Measurements from ENCODE around the gene SLC2A5. TPM values are rescaled to one million over a fixed set of nuclear protein-coding genes. Genes with fewer than 3 reads are reported as not detected.
"Not testable (repeated sequence)": the region's sequence is repeated elsewhere in the genome, so short reads cannot be mapped to it uniquely, and the experiment has no call there.

The SLC2A5 gene
- total RNA-seq, 1 donor from 2014 or later = not detected

- intact Hi-C loops (cut with micrococcal nuclease) = no loop called here
Measured at GRCh38 chr1:9038338-9038650, 31.1 kb downstream of the SLC2A5 start.

- intact Hi-C loops (cut with micrococcal nuclease) = no loop called here
Measured at GRCh38 chr1:9037476-9038337, 31.7 kb downstream of the SLC2A5 start.

GRCh38 chr1:9035226-9035625 lies 34.2 kb downstream of the SLC2A5 start:
- intact Hi-C loops (cut with micrococcal nuclease) = no loop called here

- intact Hi-C loops (cut with micrococcal nuclease) = no loop called here
Measured at GRCh38 chr1:9033363-9033762, 36.1 kb downstream of the SLC2A5 start.

- intact Hi-C loops (cut with micrococcal nuclease) = no loop called here
Measured at GRCh38 chr1:9031484-9032259, 37.8 kb downstream of the SLC2A5 start.

GRCh38 chr1:9031077-9031476 lies 38.4 kb downstream of the SLC2A5 start:
- intact Hi-C loops (cut with micrococcal nuclease) = not testable (repeated sequence)

GRCh38 chr1:9028921-9029705 lies 40.3 kb downstream of the SLC2A5 start:
- intact Hi-C loops (cut with micrococcal nuclease) = no loop called here

- intact Hi-C loops (cut with micrococcal nuclease) = no loop called here
Measured at GRCh38 chr1:9027307-9027706, 42.1 kb downstream of the SLC2A5 start.

- intact Hi-C loops (cut with micrococcal nuclease) = no loop called here
Measured at GRCh38 chr1:9025449-9025848, 44.0 kb downstream of the SLC2A5 start.

- intact Hi-C loops (cut with micrococcal nuclease) = no loop called here
Measured at GRCh38 chr1:9024837-9025236, 44.6 kb downstream of the SLC2A5 start.

- intact Hi-C loops (cut with micrococcal nuclease) = no loop called here
Measured at GRCh38 chr1:9022773-9023172, 46.7 kb downstream of the SLC2A5 start.

- intact Hi-C loops (cut with micrococcal nuclease) = not testable (repeated sequence)
Measured at GRCh38 chr1:9022026-9022738, 47.3 kb downstream of the SLC2A5 start.

GRCh38 chr1:9020305-9020704 lies 49.1 kb downstream of the SLC2A5 start:
- intact Hi-C loops (cut with micrococcal nuclease) = no loop called here

- intact Hi-C loops (cut with micrococcal nuclease) = no loop called here
Measured at GRCh38 chr1:9019896-9020295, 49.5 kb downstream of the SLC2A5 start.

GRCh38 chr1:9018333-9018732 lies 51.1 kb downstream of the SLC2A5 start:
- intact Hi-C loops (cut with micrococcal nuclease) = no loop called here

GRCh38 chr1:9016455-9016854 lies 53.0 kb downstream of the SLC2A5 start:
- intact Hi-C loops (cut with micrococcal nuclease) = no loop called here

GRCh38 chr1:9014475-9015375 lies 54.7 kb downstream of the SLC2A5 start:
- intact Hi-C loops (cut with micrococcal nuclease) = no loop called here

GRCh38 chr1:9013819-9014218 lies 55.6 kb downstream of the SLC2A5 start:
- intact Hi-C loops (cut with micrococcal nuclease) = no loop called here

GRCh38 chr1:9010781-9011323 lies 58.6 kb downstream of the SLC2A5 start:
- intact Hi-C loops (cut with micrococcal nuclease) = loop anchor here (1.0 kb wide), 1 partner anchor 90 kb away; no protein-coding TSS in a partner anchor
